GM23338 (cell line): ENCODE data around the gene PHACTR1. TPM values are rescaled to one million over a fixed set of nuclear protein-coding genes. Genes with fewer than 3 reads are reported as not detected.

Source experiments
- ATAC-seq: fragments of 200-7000 bp; cut with Tn5 transposase; 3 replicates; pipeline ENCODE4 v1.9.1; 2020
- DNase-seq: peaks from one replicate; pipeline ENCODE4 v3.0.0-alpha.2; 2015; ENCODE audit warnings: low spot score
- H2AFZ ChIP-seq: fragments of 200-600 bp; sonication (generic); 2 replicates; pipeline ENCODE4 v1.8.0; 2016; ENCODE audit warnings: antibody characterized with exemption, mild to moderate bottlenecking, moderate library complexity
- H3F3A ChIP-seq: fragments of 200-600 bp; sonication (generic); replicated peaks from 2 replicates; pipeline ENCODE4 v1.8.0; 2017; ENCODE audit warnings: antibody characterized with exemption, mixed run types, low read depth
- H3K27ac ChIP-seq: fragments of 200-600 bp; sonication (generic); 2 replicates; pipeline ENCODE4 v1.6.1; 2016; ENCODE audit warnings: low read depth
- H3K27me3 ChIP-seq: fragments of 200-600 bp; sonication (generic); 2 replicates; pipeline ENCODE4 v1.8.0; 2016; ENCODE audit warnings: mild to moderate bottlenecking, mixed run types, moderate library complexity; ENCODE audit not compliant: insufficient read depth
- H3K36me3 ChIP-seq: fragments of 200-600 bp; sonication (generic); 2 replicates; pipeline ENCODE4 v1.8.0; 2016; ENCODE audit warnings: mild to moderate bottlenecking; ENCODE audit not compliant: insufficient read depth
- H3K4me1 ChIP-seq: fragments of 200-600 bp; sonication (generic); 2 replicates; pipeline ENCODE4 v1.8.0; 2016; ENCODE audit warnings: mild to moderate bottlenecking, moderate library complexity; ENCODE audit not compliant: insufficient read depth
- H3K4me2 ChIP-seq: fragments of 200-600 bp; sonication (generic); 2 replicates; pipeline ENCODE4 v1.7.1; 2017; ENCODE audit warnings: mixed run types
- H3K4me3 ChIP-seq: fragments of 200-600 bp; sonication (generic); 2 replicates; pipeline ENCODE4 v1.6.1; 2016; ENCODE audit warnings: mixed run types
- H3K79me2 ChIP-seq: fragments of 200-600 bp; sonication (generic); replicated peaks from 2 replicates; pipeline ENCODE4 v1.8.0; 2017; ENCODE audit warnings: mild to moderate bottlenecking; ENCODE audit not compliant: insufficient read depth
- H3K9me2 ChIP-seq: fragments of 200-600 bp; sonication (generic); 2 replicates; pipeline ENCODE4 v1.8.0; 2017; ENCODE audit not compliant: insufficient read depth
- H4K20me1 ChIP-seq: fragments of 200-600 bp; sonication (generic); replicated peaks from 2 replicates; pipeline ENCODE4 v1.8.0; 2017; ENCODE audit warnings: mild to moderate bottlenecking; ENCODE audit not compliant: insufficient read depth
- H3K27ac Mint-ChIP-seq: 2 replicates; pipeline ENCODE4 v1.8.0; 2020; ENCODE audit warnings: inconsistent platforms, mild to moderate bottlenecking, moderate library complexity, mixed read lengths
- H3K27me3 Mint-ChIP-seq: 3 replicates; pipeline ENCODE4 v1.8.0; 2022; ENCODE audit warnings: low read depth, mild to moderate bottlenecking, moderate library complexity, mixed read lengths, inconsistent platforms; ENCODE audit not compliant: insufficient read depth, poor library complexity
- H3K36me3 Mint-ChIP-seq: 3 replicates; pipeline ENCODE4 v1.8.0; 2021; ENCODE audit warnings: low read depth, mild to moderate bottlenecking, inconsistent platforms, moderate library complexity, mixed read lengths
- H3K4me1 Mint-ChIP-seq: 3 replicates; pipeline ENCODE4 v1.8.0; 2020; ENCODE audit warnings: mild to moderate bottlenecking, inconsistent platforms, mixed read lengths
- H3K4me3 Mint-ChIP-seq: 3 replicates; pipeline ENCODE4 v1.8.0; 2021; ENCODE audit warnings: moderate library complexity, mild to moderate bottlenecking, inconsistent platforms, mixed read lengths
- H3K9me3 Mint-ChIP-seq: 3 replicates; pipeline ENCODE4 v1.8.0; 2020; ENCODE audit warnings: moderate library complexity, mild to moderate bottlenecking, inconsistent platforms, mixed read lengths
- CREB1 ChIP-seq: fragments of 250-450 bp; sonication (Bioruptor Pico); IDR thresholded peaks from 2 replicates; pipeline ENCODE4 v1.5.0; 2020; ENCODE audit warnings: low read depth, mild to moderate bottlenecking, moderate library complexity
- CTCF ChIP-seq, 2 experiments: fragments of 200-600 bp in 1 of 2; sonication (generic) in 1 of 2; conservative IDR thresholded peaks; 2 replicates each; pipeline versions ENCODE4 v1.5.1 to v1.6.1; 2016 to 2017; ENCODE audit warnings: antibody characterized with exemption in 2 of 2, low read depth in 2 of 2, mild to moderate bottlenecking in 2 of 2, moderate library complexity in 1 of 2
- NANOG ChIP-seq: IDR thresholded peaks from 2 replicates; pipeline ENCODE4 v1.6.1; 2016; ENCODE audit warnings: antibody characterized with exemption, borderline replicate concordance
- REST ChIP-seq: IDR thresholded peaks from one replicate; pipeline ENCODE4 v1.6.1; 2018; ENCODE audit warnings: antibody characterized with exemption; ENCODE audit not compliant: unreplicated experiment
- ZNF114 ChIP-seq: fragments of 250-450 bp; sonication (Bioruptor Pico); IDR thresholded peaks from 2 replicates; pipeline ENCODE4 v1.5.0; 2020; ENCODE audit warnings: mild to moderate bottlenecking, moderate library complexity
- ZNF462 ChIP-seq: fragments of 250-450 bp; sonication (Bioruptor Pico); IDR thresholded peaks from 2 replicates; pipeline ENCODE4 v1.5.0; 2020; ENCODE audit warnings: mild to moderate bottlenecking, moderate library complexity
- polyA plus RNA-seq: library from polyadenylated mRNA; unstranded; fragments of >200 nt; fragmentation: Nextera tagmentation; extraction: Ambion mirVana; gene quantifications from 2 replicates; pipeline ENCODE4 v1.2.1, GENCODE V29; 2016
- total RNA-seq: library from RNA; depleted of rRNA; stranded (reverse); fragments of >200 nt; shearing (Covaris generic); gene quantifications from 2 replicates; pipeline ENCODE4 v1.2.3, GENCODE V29; 2014

The PHACTR1 gene
- total and polyA plus RNA-seq, 2 experiments from 2014 or later, result 5.9 to 19.3 TPM

GRCh38 chr6:12748815-12749521 lies 32.4 kb downstream of the PHACTR1 start:
- TF ChIP-seq NANOG (no peak), CTCF (conservative IDR thresholded peaks at IDR 0.05; ENCODE audit: low read depth in 2 of 2) (0 out of 4 replicates have a peak, but pooled peaks of 1 of the 2 experiments have one; percentile 2)
- peak; percentile 94 for DNase-seq
- Mint-ChIP-seq H3K27ac (peak overlapping the region; percentile 46), H3K9me3 (peaks cover 21% of the 10 kb centered on the region; the same call in 2 of the 3 replicates), H3K4me1 (peaks cover 35% of the 10 kb centered on the region), H3K36me3 (peaks cover 20% of the 10 kb centered on the region), H3K4me3 (peak overlapping the region; percentile 93), H3K27me3 (peaks cover 15% of the 10 kb centered on the region)
- peaks cover 27% of the 10 kb centered on the region for H3K4me1 ChIP-seq
- H3K9me2 ChIP-seq, result no peaks in the 10 kb centered on the region
- H3K36me3 ChIP-seq, result no peaks in the 10 kb centered on the region; the same call in 1 of the 2 replicates
- peaks cover 11% of the 10 kb centered on the region; the same call in 1 of the 2 replicates for H3K27me3 ChIP-seq
- ATAC-seq, result peak; percentile 87
- no peaks in the 10 kb centered on the region; the same call in 1 of the 2 replicates for H4K20me1 ChIP-seq
- H3K4me2 ChIP-seq, result peak overlapping the region; percentile 95
- peaks cover 25% of the 10 kb centered on the region; the same call in 1 of the 2 replicates for H3K79me2 ChIP-seq
- H3K4me3 ChIP-seq, result peak overlapping the region; percentile 90
- H3F3A ChIP-seq, result peaks cover 11% of the 10 kb centered on the region
- H3K27ac ChIP-seq, result 0 out of 2 replicates have a peak overlapping the region, but pooled peaks have one; percentile 2
- H2AFZ ChIP-seq, result peak overlapping the region; percentile 100

- peak overlapping the region; percentile 94 for H3K4me2 ChIP-seq
- peak overlapping the region; percentile 85 for H2AFZ ChIP-seq
- peaks cover 13% of the 10 kb centered on the region; the same call in 2 of the 3 replicates for H3K9me3 Mint-ChIP-seq
- H3K27me3 Mint-ChIP-seq, result peaks cover 15% of the 10 kb centered on the region
- H3K4me1 Mint-ChIP-seq, result peaks cover 38% of the 10 kb centered on the region
- no peaks in the 10 kb centered on the region; the same call in 1 of the 2 replicates for H4K20me1 ChIP-seq
- peaks cover 11% of the 10 kb centered on the region for H3F3A ChIP-seq
- peaks cover 31% of the 10 kb centered on the region for H3K4me1 ChIP-seq
- peaks cover 11% of the 10 kb centered on the region; the same call in 1 of the 2 replicates for H3K27me3 ChIP-seq
- peaks cover 13% of the 10 kb centered on the region for H3K36me3 Mint-ChIP-seq
- no peak overlapping the region for H3K27ac ChIP-seq
- H3K4me3 ChIP-seq, result peak overlapping the region; percentile 90
- no peaks in the 10 kb centered on the region; the same call in 1 of the 2 replicates for H3K36me3 ChIP-seq
- DNase-seq, result peak; percentile 82
- H3K4me3 Mint-ChIP-seq, result peak overlapping the region; percentile 93
- no peaks in the 10 kb centered on the region for H3K9me2 ChIP-seq
- H3K27ac Mint-ChIP-seq, result no peak overlapping the region; the same call in 1 of the 2 replicates
- peak; percentile 72 for ATAC-seq
- peaks cover 33% of the 10 kb centered on the region; the same call in 1 of the 2 replicates for H3K79me2 ChIP-seq
- TF ChIP-seq CREB1 (CRISPR knock-in tag) (no peak), REST (no peak), NANOG (no peak), ZNF114 (CRISPR knock-in tag) (no peak), ZNF462 (CRISPR knock-in tag) (no peak)
Observed at GRCh38 chr6:12749531-12750379, 33.2 kb downstream of the PHACTR1 start.
